HL-60 (cell line): ENCODE results near the gene RAB36.

Experiments used
- CTCF ChIP-seq: IDR thresholded peaks from one replicate; pipeline ENCODE4 v1.5.1; 2011; ENCODE audit warnings: low read length, control low read depth, inconsistent platforms; ENCODE audit not compliant: insufficient read depth
- GABPA ChIP-seq: IDR thresholded peaks from 2 replicates; pipeline ENCODE4 v1.6.1; 2012; ENCODE audit warnings: low read depth
- POLR2AphosphoS5 ChIP-seq: IDR thresholded peaks from 2 replicates; pipeline ENCODE4 v1.6.1; 2012; ENCODE audit warnings: low read depth

- no peak for TF ChIP-seq CTCF
- no peak for TF ChIP-seq GABPA
- TF ChIP-seq POLR2AphosphoS5, result no peak
These were observed 65.3 kb downstream of the RAB36 start for GRCh38 chr22:23210428-23211170.
